ENCODE measurements around the gene GOLGA6L7.
"Not testable (repeated sequence)": the region's sequence is repeated elsewhere in the genome, so short reads cannot be mapped to it uniquely, and the experiment has no call there.

DNA sequence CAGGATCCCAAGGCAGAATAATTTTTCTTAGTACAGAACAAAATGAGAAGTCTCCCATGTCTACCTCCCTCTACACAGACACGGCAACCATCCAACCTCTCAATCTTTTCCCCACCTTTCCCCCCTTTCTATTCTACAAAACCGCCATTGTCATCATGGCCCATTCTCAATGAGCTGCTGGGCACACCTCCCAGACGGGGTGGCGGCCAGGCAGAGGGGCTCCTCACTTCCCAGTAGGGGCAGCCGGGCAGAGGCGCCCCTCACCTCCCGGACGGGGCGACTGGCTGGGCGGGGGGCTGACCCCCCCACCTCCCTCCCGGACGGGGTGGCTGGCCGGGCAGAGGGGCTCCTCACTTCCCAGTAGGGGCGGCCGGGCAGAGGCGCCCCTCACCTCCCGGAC lies 827 bp upstream of the GOLGA6L7 start:
- TF ChIP-seq YY1 (IDR thresholded peaks at IDR 0.05; ENCODE audit: insufficient read depth, insufficient read length); SUZ12 (IDR thresholded peaks at IDR 0.05; ENCODE audit: extremely low read depth, insufficient read depth, insufficient read length): not testable (repeated sequence)
